IPS-15b (cell line): ENCODE results near the gene PPP2R2C.

Experiments used
- H3K27me3 ChIP-seq: one replicate; pipeline ENCODE4 v1.6.1; 2013; ENCODE audit warnings: low read length; ENCODE audit not compliant: control insufficient read depth, insufficient read depth
- H3K36me3 ChIP-seq: one replicate; pipeline ENCODE4 v1.6.1; 2013; ENCODE audit warnings: low read length; ENCODE audit not compliant: control insufficient read depth, insufficient read depth
- H3K4me1 ChIP-seq: one replicate; pipeline ENCODE4 v1.6.1; 2013; ENCODE audit warnings: mild to moderate bottlenecking, low read length; ENCODE audit not compliant: control insufficient read depth, insufficient read depth
- H3K4me3 ChIP-seq: one replicate; pipeline ENCODE4 v1.5.1; 2013; ENCODE audit warnings: low read depth, low read length
- H3K9ac ChIP-seq: one replicate; pipeline ENCODE4 v1.6.1; 2013; ENCODE audit warnings: low read depth, mild to moderate bottlenecking, low read length
- H3K9me3 ChIP-seq: one replicate; pipeline ENCODE4 v1.6.1; 2013; ENCODE audit warnings: mild to moderate bottlenecking, low read length; ENCODE audit not compliant: control insufficient read depth, insufficient read depth

Gene PPP2R2C

DNA sequence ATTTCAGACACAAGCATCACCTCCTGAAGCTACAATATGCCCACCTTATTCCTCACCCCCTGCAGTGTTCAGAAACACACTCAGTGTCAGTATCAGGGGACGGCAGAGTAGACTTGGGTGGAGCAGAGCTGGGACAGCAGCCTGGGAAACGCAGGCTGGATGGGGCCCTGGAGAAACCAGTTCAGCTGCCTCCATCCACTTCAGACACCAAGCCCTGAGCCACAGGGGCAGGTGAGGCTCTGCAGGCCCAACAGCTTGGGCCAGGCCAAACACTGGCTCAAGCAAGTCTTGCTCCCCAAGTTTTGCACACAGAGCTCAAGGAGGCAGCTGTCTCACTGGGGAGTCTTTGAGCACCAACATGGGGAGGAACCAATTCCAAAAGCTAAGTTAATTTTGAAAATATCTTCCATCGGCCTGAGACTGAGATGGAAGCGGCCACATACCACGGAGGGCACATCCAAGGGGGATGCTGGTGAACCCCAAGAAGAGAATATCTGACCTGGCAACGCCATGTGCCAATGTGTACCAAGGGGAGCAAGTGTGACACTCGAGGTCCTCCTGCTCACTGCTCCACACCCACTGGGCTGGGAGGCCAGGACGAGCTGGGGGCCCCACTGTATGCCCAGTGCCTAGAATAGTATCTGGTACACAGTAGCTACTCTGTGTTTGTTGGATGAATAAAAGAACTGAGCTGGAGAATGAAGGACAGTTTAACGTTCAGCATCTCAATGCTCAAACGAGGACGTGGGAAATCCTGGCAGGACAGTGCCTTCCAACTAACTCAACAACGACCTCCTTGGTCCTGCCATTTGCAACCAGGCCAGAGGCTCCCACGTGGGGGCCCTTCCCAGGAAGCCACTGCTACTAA is 45.6 kb downstream of the PPP2R2C start:
- Histone ChIP-seq H3K36me3 (no peaks in the 10 kb centered on the region), H3K9me3 (no peaks in the 10 kb centered on the region), H3K27me3 (no peaks in the 10 kb centered on the region), H3K4me3 (no peak overlapping the region), H3K4me1 (no peaks in the 10 kb centered on the region), H3K9ac (no peak overlapping the region)

DNA sequence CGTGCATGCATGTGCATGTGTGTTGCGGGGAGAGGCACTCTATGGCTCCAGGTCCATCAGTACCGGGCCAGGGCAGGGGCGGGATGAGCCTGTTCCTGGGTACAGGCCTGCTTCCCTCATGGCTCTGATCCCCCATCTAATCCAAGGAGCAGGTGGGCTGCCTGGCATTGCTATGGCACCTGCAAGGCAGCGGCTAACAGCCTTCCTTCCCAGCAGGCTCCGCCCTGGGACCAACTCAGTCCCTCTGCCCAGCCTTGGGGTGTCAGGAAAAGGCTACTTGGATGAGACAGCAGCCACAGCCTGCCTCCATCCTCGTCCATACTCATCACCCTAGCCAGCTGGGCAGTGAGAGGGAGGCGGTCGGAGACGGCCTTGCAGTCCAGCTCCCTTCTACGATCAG is 46.5 kb downstream of the PPP2R2C start:
- H3K9me3 ChIP-seq: no peaks in the 10 kb centered on the region
- no peaks in the 10 kb centered on the region for H3K27me3 ChIP-seq
- H3K4me1 ChIP-seq: no peaks in the 10 kb centered on the region
- H3K36me3 ChIP-seq: no peaks in the 10 kb centered on the region
- no peak overlapping the region for H3K9ac ChIP-seq
- no peak overlapping the region for H3K4me3 ChIP-seq

DNA sequence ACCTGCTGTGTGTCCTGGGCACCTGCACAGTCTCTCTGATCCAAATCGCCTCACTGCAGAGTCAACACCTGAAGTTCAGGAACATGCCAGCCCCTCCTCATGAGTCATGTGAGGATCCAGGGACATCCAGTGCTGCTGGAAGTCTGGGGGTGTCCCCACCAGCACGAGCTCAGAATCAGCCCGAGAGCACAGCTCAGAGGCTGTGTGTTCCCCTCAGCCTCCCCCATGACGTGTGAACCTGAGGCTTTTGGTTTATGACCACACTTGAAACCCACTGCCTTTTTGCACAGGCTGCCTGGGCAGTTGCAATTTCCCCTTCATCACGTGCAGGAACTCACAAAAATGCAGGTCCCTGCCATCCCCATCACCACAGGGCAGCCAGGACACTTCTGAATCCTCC is 47.1 kb downstream of the PPP2R2C start:
- H3K36me3 ChIP-seq: no peaks in the 10 kb centered on the region
- no peak overlapping the region for H3K9ac ChIP-seq
- H3K4me3 ChIP-seq: no peak overlapping the region
- no peaks in the 10 kb centered on the region for H3K9me3 ChIP-seq
- no peaks in the 10 kb centered on the region for H3K27me3 ChIP-seq
- no peaks in the 10 kb centered on the region for H3K4me1 ChIP-seq

DNA sequence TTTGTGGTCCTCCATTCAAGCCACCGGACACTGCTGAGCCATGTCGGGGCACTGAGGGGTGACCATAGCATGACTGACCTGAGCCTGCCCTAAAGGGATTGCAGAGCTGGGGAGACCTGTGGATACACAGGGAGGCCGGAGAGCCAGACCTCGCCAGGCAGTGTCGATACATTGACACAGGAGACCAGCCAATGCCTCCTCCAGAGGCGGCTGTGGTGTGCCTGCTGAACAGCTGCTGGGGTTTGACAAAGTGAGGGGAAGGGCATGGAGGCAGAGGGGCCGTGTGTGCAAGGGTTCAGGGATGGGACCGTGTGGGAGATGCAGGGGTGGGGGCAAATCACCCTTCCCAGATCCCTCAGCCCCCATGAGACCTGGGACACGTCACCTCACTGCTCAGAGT is 48.0 kb downstream of the PPP2R2C start:
- no peaks in the 10 kb centered on the region for H3K27me3 ChIP-seq
- H3K4me3 ChIP-seq: no peak overlapping the region
- H3K9ac ChIP-seq: no peak overlapping the region
- no peaks in the 10 kb centered on the region for H3K36me3 ChIP-seq
- H3K9me3 ChIP-seq: no peaks in the 10 kb centered on the region
- H3K4me1 ChIP-seq: no peaks in the 10 kb centered on the region

DNA sequence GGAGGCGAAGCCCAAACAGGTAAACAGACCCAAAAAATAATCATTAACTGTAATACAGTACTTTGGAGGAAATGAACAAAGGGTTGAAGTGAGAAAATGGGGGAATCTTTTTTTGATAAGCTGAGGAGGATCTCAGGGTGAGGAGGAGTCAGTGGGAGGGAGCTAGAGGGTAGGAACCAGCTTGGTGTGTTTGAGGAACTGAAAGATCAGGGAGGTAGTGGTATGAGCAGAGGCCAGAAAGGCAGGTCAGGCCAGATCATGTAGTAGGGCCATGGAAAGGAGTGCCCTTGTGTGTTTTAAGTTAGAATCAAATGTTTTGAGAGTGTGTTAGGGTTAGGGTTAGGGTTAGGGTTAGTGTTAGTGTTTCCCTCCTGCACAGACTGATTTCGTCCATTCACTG is 48.8 kb downstream of the PPP2R2C start:
- H3K36me3 ChIP-seq: no peaks in the 10 kb centered on the region
- no peak overlapping the region for H3K9ac ChIP-seq
- no peaks in the 10 kb centered on the region for H3K4me1 ChIP-seq
- no peak overlapping the region for H3K4me3 ChIP-seq
- H3K9me3 ChIP-seq: no peaks in the 10 kb centered on the region
- no peaks in the 10 kb centered on the region for H3K27me3 ChIP-seq

DNA sequence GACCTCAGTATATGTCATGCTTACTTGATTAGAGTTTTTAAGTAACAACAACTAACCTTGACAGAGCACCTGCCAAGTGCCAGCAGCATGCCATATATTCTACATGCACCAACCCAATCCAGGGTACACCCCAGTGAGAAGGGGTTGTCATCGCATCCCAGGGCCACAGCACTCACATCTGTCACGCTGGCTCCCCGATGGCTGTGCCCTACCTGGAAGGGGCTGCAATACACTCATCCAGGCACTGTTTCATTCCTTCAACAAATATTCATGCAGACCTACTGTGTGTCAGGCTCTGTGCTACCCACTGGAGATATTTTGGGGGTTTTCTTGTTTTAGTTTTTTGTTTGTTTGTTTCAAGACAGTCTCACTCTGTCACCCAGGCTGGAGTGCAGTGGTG is 49.5 kb downstream of the PPP2R2C start:
- Histone ChIP-seq H3K4me3 (no peak overlapping the region), H3K9ac (no peak overlapping the region), H3K4me1 (no peaks in the 10 kb centered on the region), H3K9me3 (no peaks in the 10 kb centered on the region), H3K36me3 (no peaks in the 10 kb centered on the region), H3K27me3 (no peaks in the 10 kb centered on the region)

DNA sequence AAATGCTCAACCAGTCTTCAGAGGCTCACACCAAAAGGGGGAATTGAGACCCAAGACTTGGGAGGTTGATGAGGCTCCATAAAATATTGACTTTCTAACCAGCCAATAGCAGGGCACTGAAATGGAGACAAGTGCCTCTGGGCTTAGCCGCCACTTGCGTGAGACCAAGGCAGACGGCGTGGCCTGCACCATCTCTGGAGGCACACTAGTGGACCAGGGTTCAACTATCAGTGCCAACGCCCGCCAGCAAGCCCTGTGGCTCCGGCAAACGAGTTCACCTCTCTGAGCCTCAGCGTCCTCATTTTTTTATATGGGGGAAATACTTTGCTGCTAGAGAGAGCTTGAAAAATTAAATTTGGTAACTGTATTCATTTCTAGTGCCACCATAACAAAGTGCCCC is 50.3 kb downstream of the PPP2R2C start:
- no peaks in the 10 kb centered on the region for H3K27me3 ChIP-seq
- H3K9ac ChIP-seq: no peak overlapping the region
- no peak overlapping the region for H3K4me3 ChIP-seq
- H3K9me3 ChIP-seq: no peaks in the 10 kb centered on the region
- no peaks in the 10 kb centered on the region for H3K36me3 ChIP-seq
- H3K4me1 ChIP-seq: no peaks in the 10 kb centered on the region

DNA sequence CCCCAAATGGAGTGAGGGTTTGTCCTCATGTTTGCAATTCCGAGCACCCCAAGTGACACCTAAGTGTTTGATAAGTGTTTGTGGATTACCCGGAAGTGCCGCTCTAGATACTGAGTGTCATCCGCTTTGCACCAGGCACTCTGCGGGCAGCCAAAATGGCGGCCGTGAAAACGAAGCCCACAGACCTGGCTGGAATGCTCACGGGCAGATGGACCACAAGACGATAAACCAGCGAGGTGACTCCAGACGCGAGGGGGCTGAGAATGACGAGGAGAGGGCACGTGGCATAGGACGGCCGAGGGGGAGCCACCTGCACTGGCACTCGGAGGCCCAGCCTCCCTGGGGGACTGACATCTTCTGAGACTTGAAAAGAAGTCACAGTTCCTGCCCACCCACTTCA is 51.0 kb downstream of the PPP2R2C start:
- H3K27me3 ChIP-seq: no peaks in the 10 kb centered on the region
- no peaks in the 10 kb centered on the region for H3K36me3 ChIP-seq
- no peak overlapping the region for H3K4me3 ChIP-seq
- H3K4me1 ChIP-seq: peaks cover under 1% of the 10 kb centered on the region
- H3K9ac ChIP-seq: no peak overlapping the region
- H3K9me3 ChIP-seq: no peaks in the 10 kb centered on the region

DNA sequence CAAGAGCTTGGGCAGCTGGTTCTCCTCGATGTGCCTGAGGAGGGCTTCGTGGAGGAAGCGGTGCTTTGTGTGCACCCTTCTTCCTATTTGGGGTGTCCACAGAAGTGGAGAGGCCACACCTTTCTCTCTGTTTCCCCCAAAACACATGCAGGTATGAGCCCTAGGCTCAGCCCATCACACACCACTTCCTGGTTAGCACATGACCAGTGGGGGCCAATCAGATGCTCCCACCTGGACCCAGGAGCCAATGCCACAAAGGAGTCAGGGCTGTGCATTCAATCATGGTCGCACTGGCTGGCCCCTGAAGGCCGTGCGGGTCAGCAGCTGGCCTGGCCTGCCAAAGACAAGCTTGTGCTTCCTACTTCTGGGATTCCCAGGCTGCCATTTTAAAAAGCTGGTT is 51.4 kb downstream of the PPP2R2C start:
- H3K27me3 ChIP-seq: no peaks in the 10 kb centered on the region
- H3K9ac ChIP-seq: no peak overlapping the region
- H3K4me1 ChIP-seq: peaks cover 4% of the 10 kb centered on the region
- H3K36me3 ChIP-seq: no peaks in the 10 kb centered on the region
- H3K4me3 ChIP-seq: no peak overlapping the region
- no peaks in the 10 kb centered on the region for H3K9me3 ChIP-seq

DNA sequence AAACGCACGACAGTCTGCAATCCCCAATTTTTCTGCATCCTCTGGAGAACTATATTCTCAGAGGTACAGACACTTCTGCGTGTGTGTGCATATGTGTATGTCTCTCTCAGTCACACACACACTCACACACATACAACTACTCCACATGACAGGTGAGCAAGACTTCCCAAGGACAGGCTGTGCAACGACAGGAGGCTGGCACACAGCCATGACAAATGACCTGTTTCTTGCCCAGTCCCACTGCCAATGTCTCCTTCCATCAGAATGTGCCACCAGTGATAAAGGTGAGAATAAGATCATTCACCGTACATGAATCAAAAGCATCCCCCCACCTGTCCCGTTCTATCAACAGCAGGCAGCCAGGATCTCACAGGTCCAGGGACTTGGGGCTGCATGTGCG is 52.4 kb downstream of the PPP2R2C start:
- Histone ChIP-seq H3K4me1 (peaks cover 4% of the 10 kb centered on the region), H3K9ac (no peak overlapping the region), H3K27me3 (no peaks in the 10 kb centered on the region), H3K4me3 (no peak overlapping the region), H3K36me3 (no peaks in the 10 kb centered on the region), H3K9me3 (no peaks in the 10 kb centered on the region)

DNA sequence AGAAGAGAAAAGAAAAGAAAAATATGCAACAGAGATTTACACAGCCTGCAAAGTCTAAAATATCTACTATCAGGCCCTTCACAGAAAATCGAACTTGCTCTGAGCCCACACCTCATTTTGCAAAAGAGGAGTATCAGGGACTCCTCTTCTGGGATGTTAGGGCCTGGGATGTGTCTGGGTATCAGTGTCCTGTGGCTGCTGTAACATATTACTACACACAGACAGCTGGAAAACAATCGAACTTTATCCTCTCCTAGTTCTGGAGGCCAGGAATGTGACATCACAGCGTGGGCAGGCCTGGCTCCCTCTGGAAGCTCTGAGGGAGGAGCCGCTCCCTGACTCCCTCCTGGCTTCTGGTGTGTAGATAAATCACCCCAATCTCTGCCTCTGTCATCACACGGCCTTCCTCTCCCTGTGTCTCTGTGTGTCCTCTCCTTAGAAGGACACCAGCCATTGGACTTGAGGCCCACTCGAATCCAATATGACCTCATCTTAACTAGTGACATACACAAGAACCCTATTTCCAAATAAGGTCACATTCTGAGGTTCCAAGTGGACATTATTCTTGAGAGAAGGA is 52.9 kb downstream of the PPP2R2C start:
- H3K4me1 ChIP-seq: peaks cover 4% of the 10 kb centered on the region
- no peak overlapping the region for H3K9ac ChIP-seq
- no peaks in the 10 kb centered on the region for H3K9me3 ChIP-seq
- H3K4me3 ChIP-seq: no peak overlapping the region
- no peaks in the 10 kb centered on the region for H3K36me3 ChIP-seq
- H3K27me3 ChIP-seq: no peaks in the 10 kb centered on the region

DNA sequence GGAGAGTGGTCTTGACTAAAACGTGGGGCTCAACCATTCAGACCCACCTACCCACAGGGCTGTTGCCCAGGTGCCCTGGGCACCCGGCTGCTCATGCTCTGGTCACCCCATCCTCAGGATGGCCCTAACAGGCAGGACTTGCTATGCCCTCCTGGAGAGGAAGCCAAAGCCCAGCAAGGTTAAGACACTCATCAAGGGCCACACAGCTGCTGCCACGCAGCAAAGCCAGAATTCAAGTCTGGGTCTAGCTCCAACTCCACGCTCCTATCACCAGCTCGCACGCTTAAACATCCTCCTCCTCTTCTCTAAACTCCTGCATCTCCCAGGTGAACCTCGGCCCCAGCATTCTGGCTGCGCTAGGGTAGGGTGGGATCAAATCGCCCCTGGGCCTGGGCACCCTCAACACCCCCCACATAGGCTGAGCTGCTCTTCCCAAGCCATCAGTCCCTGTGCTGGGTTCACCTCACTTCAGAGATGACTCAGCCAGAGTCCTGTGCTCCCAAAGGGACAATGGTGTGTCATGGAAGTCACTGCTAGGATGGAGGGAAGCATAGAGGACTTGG is 54.1 kb downstream of the PPP2R2C start:
- Histone ChIP-seq H3K9me3 (no peaks in the 10 kb centered on the region), H3K4me3 (no peak overlapping the region), H3K4me1 (peaks cover 4% of the 10 kb centered on the region), H3K36me3 (no peaks in the 10 kb centered on the region), H3K9ac (no peak overlapping the region), H3K27me3 (no peaks in the 10 kb centered on the region)
